Measurements from ENCODE around the gene CCDC88C.

CCDC88C gene

DNA sequence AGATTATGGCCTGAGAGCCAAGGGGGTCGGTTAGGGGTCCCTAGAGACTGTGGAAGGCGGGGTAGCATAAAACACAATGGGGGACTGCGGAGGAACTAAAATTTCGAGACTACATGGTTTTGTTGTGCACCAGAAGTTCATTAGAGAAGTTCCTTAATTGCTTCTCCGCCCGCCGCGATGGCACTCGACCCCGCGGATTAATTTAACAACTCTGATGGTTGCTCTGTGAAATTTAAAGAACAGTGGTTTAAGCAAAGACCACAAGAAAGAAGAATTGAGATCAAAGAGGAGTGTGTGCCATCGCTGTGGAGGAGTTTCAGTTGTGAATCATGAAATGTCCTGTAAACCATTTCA is 1.4 kb upstream of the CCDC88C start:
- in situ Hi-C loops (cut with MboI; ENCODE audit: low sequenced_read_pairs) = loop anchor here (25.0 kb wide), 1 partner anchor 232 kb away; no protein-coding TSS in a partner anchor

DNA sequence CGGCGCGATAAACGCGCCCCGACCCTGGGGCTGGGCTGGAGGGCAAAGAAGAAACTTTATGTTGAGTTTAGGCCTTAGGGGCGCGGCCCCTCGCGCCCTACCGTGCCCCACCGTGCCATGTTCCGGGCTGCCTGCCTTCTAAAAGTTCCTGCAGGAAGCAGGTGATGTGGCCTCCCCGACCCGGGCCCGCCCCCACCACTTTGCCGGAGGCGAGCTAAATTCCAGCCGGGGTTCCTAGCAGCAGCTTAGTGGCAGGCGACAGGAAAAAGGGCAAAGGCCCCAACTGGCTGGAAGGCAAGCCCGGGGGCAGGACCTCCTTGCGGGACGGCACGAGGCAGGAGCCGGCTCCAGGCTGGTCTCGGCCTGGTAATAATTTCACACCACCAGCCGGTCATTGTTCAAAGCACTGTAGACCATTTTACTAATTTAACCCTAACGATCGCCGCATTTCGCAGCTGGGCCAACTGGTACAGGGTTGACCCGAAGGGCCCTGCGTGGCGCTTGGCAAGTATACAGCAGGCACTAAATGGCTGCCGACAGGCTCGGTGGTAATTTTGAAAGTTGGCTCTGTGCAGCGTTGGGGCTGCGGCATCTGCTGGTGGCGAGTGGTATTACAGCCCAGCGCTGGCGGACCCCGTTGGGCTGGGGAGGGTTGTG is 895 bp upstream of the CCDC88C start:
- in situ Hi-C loops (cut with MboI; ENCODE audit: low sequenced_read_pairs) = loop anchor here (25.0 kb wide), 1 partner anchor 231 kb away; no protein-coding TSS in a partner anchor

DNA sequence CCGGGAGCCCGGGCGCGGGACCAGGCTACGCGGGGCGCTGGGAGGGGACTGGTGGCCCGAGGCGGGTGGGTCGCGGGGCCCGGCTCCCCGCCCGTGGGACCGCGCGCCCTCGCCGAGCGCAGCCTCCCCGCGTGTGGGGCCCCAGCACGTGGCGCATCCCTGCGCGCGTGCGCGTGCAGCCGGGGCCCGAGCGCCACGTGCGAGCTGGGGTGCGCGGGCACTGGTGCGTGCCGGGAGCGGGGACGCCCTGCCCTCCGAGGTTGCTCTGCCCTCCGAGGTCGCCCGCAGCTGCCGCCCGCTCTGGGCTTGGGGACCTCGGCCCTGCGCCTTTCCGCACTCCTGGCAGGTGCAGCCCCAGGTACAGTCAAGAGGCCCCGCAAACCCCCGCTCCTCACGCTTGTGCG is 365 bp upstream of the CCDC88C start:
- in situ Hi-C loops (cut with MboI; ENCODE audit: low sequenced_read_pairs) = loop anchor here (25.0 kb wide), 1 partner anchor 231 kb away; no protein-coding TSS in a partner anchor

DNA sequence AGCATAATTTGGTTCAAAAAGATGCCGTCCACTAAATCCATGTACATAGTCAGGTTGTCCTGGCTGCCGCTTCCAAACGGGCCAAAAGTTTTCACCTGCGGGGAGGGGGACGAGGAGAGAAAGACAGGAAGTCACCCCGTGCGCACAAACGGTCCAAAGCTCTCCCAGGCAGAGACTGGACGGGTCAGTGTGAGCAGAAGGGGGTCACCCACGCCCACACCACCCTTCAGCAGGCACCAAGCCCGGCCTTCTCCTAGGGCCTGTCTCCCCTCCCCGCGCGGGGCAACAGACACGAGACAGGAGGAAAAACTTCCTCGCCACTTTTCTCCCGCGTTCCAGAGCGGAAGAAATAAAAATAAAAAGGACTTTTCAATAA is 888 bp downstream of the CCDC88C start:
- in situ Hi-C loops (cut with MboI; ENCODE audit: low sequenced_read_pairs) = loop anchor here (25.0 kb wide), 1 partner anchor 229 kb away; no protein-coding TSS in a partner anchor

DNA sequence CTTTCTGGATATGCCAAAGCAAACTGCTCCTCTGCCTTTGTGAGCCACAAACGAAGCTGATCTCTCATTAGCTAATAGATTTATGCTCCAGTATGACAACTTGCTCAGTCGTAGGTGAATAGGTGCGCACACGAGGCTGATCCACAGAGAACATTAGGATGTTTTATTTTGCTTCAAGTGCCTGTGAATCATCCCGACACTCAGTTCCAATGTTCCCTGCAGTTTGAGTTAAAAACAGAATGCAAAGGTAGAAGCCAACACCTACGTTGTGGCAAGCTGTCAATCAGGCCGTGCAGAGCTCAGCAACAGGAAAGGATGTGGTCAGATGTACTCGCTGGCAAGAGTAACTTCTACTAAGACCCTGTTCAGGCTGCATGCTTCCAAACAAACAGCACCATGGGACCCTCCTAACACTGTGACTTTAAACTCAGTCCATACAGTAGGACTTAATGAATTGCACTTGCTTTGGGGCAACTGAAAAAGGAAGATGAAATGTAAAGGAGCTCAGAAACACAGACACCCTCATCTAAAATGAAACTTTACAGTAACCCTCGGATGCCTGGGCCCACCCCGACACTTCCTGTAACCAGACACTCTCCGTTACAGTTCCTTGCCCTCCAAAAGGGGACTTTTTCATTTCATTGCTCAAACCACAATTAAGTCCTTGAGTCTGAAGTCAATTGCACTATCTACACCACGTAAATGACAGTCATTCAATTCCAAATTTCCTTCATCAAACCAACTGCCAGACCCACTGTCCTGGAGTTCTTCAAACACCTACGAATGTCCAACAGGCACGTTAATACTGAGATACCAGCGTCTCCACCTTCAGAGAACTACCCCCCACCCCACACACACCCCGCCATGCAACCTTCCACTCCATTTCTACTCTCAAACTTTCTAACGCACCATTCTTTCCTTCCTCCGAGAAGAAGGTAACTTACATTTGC is 1.6 kb downstream of the CCDC88C start:
- in situ Hi-C loops (cut with MboI; ENCODE audit: low sequenced_read_pairs) = loop anchor here (25.0 kb wide), 1 partner anchor 229 kb away; no protein-coding TSS in a partner anchor

DNA sequence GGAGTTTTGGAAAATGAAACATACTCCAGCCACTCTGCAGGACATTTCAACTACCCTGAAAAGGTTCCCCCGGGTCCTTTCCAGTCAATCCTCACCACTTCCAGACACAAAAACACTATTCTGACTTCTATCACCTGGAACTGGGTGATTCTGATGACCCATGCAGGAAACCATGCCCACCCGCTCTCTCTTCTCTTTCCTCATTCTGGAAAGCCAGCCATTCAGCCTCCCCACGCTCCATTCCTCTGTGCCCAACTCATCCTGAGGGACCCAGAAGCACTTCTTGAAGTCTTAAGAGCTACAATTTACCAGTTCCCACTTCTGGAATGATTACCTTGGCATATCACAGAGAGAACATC is 3.2 kb downstream of the CCDC88C start:
- in situ Hi-C loops (cut with MboI; ENCODE audit: low sequenced_read_pairs) = loop anchor here (25.0 kb wide), 1 partner anchor 227 kb away; no protein-coding TSS in a partner anchor

DNA sequence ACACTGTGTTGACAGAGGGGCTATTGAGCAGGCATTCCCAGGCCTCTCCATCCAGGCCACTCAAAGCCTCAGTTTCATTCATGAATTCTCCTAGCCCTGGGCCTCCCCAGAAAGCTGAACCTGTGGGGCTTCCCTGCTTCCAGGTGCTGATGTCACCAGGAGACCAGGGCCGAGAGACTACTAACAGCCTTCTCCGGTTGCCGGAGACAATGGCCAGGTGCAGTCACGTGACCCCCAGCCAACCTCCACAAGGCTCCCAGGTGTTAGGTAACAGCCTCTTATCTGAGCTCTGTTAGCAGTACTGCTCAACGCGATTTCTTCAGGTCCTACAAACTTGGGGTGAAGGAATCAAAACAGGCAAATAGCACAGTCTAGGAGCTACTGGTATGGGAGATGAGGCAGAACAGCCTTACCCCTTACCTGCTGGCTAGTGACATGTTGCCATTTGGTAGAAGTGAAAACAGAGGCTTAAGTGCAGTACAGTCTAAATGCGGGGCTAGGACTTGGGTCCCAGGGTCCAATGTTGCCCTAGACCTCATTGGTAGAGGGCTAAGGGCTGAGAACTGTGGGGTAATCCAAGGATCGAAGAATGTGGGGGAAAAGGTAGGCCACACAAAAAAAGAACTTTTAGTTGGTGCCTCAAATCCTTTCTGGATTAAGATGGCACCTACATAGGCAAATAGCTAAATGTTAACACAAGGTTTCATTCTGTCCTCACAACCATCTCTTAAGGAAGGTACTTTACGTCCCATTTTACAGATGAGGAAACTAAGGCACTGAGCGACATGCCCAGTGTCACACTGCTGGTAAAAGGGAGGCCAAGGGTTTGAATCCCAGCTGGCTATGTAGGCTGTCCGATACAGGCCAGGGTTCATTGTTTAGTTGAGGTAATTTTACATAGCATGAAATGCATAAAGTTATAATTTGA is 3.8 kb downstream of the CCDC88C start:
- in situ Hi-C loops (cut with MboI; ENCODE audit: low sequenced_read_pairs) = loop anchor here (25.0 kb wide), 1 partner anchor 227 kb away; no protein-coding TSS in a partner anchor

DNA sequence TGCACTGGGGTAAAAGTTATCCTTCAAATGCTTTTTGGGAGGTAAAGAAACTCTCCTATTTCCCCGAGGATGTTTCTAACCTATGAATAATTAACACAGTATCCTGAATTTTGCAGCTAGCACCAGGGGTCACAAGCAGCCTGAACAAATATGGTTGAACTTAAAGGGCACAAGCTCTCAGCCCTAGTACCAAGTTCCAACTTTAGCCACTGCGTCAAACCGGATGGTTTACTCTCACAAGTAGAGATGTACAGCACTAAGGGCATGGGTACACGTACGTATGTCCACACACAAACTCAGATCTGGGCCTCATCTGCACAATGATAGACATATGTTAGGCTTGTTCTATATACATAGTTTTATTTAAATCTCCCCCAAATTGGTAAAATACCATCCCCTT is 4.7 kb downstream of the CCDC88C start:
- in situ Hi-C loops (cut with MboI; ENCODE audit: low sequenced_read_pairs) = loop anchor here (25.0 kb wide), 1 partner anchor 226 kb away; no protein-coding TSS in a partner anchor

DNA sequence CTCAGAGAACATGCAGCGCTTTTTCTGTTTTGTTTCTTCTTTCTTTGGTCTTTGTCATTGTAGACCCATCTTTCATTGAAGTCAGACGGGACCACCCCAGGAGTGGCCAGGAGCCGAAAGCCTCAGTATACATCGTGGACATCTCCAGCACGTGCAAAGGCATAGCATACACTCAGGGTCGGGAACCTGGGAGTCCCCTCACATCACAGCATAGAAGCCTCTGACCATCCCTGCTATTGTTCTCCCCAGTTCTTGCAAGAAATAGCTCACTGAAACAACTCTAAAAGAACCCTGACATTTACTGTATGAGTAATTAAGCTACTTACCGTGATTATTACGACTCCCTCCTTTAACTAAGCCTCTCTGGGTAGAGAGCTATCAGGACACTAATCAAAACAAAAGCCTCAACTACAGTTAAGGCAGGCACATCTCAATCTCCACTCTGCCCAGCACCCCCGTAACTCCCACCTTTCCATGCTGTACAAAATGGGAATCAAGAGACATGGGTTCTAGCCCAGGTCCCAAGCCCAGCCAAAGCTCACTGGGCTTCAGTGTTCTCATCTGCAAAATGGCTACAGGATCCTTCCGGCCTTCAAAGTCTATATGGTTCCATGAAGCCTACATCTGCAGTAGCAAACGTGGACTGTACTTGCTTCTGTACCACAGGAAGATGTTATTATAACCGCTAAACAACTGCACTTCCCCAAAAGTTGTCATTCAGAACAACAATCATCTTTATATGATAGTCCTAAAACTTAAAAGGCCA is 6.7 kb downstream of the CCDC88C start:
- in situ Hi-C loops (cut with MboI; ENCODE audit: low sequenced_read_pairs) = loop anchor here (25.0 kb wide), 1 partner anchor 224 kb away; no protein-coding TSS in a partner anchor

DNA sequence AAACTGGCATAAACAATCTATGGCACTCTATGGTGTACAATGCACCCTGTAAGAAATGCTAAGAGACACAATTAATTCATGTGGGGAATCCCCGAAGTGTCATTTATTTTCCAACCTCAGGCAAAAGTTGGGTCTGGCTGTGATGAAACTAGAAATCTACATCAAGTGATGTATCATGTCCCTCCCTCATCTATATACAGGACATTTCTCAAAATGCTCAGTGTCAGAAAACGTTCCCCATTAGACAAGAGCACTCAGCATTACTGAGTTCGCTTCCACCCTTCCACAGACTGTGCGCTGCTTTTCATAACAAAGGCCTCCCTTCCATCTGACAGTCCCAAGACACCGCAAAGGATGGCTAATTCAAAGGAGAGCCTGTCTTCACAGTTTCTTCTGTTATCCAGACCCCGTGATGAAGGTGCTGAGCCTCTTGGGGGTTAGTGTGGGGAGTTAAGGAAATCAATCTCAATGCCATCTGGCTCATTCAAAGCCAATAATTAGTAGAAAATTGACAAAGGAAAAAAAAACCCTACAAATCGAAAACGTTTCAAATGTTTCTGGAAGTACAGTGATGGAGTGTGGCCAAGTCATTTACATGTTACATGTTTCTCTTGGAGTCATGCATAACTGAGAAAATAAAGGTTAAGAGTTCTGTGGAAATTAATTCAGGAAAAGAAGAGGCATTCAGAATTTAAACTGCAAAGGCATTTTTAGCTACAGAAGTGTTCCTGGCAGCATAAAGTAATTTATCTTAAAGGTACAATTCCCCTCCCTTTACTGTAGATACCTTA is 7.5 kb downstream of the CCDC88C start:
- in situ Hi-C loops (cut with MboI; ENCODE audit: low sequenced_read_pairs) = loop anchor here (25.0 kb wide), 1 partner anchor 223 kb away; no protein-coding TSS in a partner anchor

DNA sequence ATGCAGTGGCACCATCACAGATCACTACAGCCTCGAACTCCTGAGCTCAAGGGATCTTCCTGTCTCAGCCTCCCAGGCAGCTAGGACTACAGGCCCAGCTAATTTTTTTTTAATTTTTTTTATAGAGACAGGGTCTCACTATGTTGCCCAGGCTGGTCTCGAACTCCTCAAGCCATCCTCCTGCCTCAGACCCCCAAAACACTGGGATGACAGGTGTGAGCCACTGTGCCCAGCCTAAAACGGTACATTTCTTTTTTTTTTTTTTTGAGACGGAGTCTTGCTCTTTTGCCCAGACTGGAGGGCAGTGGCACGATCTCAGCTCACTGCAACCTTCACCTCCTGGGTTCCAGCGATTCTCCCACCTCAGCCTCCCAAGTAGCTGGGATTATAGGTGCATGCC is 8.4 kb downstream of the CCDC88C start:
- in situ Hi-C loops (cut with MboI; ENCODE audit: low sequenced_read_pairs) = loop anchor here (25.0 kb wide), 1 partner anchor 222 kb away; no protein-coding TSS in a partner anchor

DNA sequence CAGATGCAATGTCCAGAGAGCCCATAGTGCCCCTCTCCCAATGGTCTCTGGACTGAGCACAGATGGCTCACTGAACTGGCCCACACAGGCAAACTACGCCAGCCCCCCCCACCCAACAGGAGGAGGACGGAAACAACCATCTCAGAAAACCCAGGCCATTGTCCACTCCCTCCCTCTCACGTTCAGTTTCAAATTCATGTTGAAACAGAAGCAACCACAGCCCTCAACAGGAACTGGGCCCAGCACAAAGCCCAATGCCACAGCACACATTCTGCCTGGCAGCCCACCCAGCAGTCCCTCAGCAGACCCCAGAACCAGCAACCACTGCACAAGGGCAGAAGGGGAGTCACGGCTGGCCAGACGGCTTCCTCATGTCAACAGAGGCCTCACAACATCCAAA is 10.6 kb downstream of the CCDC88C start:
- in situ Hi-C loops (cut with MboI; ENCODE audit: low sequenced_read_pairs) = loop anchor here (25.0 kb wide), 1 partner anchor 220 kb away; no protein-coding TSS in a partner anchor

DNA sequence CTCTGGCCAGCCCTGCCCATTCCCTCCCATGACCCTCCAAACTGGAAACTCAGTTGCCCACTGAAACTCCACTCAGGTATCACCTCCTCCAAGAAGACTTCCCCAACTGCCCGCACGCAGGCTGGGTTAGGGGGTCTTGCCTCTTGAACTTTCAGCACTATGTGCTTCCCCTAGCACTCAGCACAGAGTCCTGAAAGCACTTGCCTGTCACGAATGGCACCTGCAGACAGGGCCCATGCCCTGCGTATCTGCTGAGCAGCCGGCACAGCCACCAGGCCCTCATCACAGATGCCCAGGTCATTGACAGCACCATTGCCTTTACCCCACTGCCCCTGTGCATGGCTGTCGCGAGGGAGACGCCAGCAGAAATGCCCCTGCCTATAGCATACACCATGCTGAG is 11.2 kb downstream of the CCDC88C start:
- in situ Hi-C loops (cut with MboI; ENCODE audit: low sequenced_read_pairs) = loop anchor here (25.0 kb wide), 1 partner anchor 219 kb away; no protein-coding TSS in a partner anchor

DNA sequence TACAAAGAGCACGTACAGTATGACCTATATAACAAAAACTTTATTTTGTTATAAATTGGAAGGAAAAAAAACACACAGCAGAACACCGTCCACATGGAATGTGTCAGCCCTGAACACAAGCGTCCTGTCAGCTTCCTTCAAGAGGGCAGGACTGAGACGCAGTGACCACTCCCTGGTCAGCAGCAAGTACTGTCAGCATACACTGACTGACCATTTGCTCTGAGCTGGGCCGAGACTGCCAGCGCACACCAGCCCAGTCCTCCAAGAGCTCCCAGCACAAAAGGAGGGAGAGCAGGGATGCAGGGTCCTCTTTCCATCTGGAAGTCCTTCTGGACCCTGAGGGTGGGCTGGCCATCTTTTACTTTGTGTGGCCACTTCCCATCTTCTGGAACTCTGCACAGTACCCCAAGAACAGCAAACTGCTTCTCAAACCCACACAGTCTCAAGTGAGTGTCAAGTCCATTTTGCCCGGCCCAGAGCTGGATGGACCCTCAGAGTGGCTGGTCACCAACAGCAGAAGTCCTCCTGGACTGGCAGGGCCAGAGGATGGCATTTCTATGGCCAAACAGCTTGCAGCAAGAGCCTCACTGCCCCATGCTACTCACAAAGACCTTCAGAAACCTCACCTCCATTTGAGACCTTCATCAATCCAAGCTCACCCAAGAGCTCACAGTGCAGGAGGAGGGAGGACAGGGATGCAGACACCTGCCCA is 11.7 kb downstream of the CCDC88C start:
- in situ Hi-C loops (cut with MboI; ENCODE audit: low sequenced_read_pairs) = loop anchor here (25.0 kb wide), 1 partner anchor 219 kb away; no protein-coding TSS in a partner anchor

DNA sequence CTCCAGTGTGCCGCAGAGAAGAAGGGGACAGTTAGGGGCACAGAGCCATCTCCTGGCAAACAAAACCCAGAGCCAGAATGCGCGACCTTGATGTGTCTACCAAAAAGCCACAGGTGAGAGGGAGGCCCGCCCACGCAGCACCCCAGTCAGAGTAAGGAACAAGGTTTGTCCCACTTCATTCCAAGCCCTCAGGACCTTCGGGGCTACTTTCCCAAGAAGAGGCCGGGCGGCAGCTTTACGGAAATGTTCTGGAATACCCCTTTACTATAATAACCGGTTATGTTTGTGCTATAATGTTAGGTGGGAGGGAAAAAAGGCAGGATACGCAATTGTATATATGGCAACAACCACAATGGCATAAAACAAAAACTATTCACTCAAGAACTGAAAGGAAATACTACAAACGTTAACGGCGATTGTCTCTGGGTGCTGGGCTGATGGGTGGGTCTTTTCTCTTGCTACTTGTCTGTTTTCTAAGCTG is 12.3 kb downstream of the CCDC88C start:
- in situ Hi-C loops (cut with MboI; ENCODE audit: low sequenced_read_pairs) = loop anchor here (25.0 kb wide), 1 partner anchor 218 kb away; no protein-coding TSS in a partner anchor

DNA sequence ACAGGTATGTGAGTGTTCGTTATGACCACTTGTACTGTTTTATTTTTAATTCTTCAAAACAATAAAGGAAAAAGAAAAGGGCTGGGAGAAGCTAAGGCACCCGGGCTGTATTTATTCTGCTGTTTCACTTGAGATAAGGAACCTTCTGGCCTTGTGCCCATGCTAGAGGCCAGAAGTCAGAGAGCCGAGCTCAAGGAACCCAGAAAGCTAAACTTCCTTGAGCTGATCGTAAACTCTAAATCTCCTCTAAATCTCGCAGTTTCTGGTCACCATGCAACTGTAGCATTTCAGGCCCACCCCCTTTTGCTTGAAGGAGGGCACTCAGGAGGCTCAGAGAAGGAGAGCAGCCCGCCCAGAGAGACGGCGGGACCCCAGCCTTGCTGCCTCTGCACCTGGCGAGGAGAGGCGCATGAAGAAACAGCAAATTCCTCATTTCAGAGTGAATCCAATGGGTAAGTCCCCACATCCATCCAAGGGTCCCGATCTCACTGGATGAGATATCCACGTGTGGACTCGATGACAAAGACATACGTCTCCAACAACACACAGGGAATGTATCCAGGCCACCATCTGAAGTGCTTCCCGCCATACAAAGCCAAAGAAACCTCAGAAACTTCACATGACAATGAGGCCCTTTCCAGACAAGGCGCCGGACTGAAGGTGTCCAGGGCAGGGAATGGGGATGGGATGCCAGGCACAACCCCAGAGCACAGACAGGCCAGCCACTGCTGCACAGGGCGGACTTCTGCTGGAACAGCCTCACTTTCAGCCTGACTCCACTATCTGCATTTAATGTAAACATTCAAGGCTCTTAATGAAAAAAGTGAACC is 14.6 kb downstream of the CCDC88C start:
- in situ Hi-C loops (cut with MboI; ENCODE audit: low sequenced_read_pairs) = loop anchor here (25.0 kb wide), 1 partner anchor 216 kb away; no protein-coding TSS in a partner anchor

DNA sequence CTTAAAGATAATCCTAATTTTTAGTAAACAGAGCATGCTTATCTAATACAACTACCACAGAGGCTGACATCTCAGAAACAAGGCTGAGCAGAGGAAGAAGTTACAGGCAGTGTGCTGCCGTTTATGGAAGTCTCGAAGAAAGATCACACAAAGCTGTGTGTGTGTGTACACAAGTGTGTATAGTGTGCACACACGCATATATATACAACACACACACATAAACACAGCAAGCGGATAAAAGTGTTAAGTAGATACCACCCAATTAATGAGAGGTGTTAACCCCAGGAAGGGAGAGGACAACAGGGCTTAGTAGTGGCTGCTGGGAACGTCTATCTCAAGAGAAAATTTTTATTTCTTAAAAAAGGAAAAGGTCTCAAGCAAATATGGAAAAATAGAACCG is 15.3 kb downstream of the CCDC88C start:
- in situ Hi-C loops (cut with MboI; ENCODE audit: low sequenced_read_pairs) = loop anchor here (25.0 kb wide), 1 partner anchor 215 kb away; no protein-coding TSS in a partner anchor
